ENCODE data around the gene CHN1.

DNA sequence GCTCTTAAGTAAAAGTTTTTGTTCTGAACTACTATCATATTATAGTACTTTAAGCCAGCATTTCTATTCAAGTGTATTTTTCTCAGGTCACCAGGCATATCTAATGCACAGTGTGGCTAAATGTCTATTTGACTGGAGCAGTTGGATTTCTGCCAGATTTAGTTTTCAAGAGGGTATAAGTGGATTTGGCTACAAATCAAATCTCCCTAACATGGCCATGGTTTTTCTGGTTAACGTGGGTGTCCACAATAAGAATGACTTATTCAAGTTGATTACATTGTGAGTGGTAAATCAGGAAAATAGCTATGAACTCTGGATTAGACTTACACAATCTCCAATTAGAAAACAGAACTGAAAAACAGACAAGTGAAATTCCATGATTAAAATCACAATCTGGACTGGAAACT lies 5.7 kb upstream of the CHN1 start:
- TF ChIP-seq CTCF (IDR thresholded peaks at IDR 0.05) (no peak), EZH2 (IDR thresholded peaks at IDR 0.05) (no peak), EZH2phosphoT487 (IDR thresholded peaks at IDR 0.05) (no peak)

Measured in neural progenitor cell (in vitro differentiated cells).